ENCODE data around the gene SLC38A1.
"Not testable (repeated sequence)": the region's sequence is repeated elsewhere in the genome, so short reads cannot be mapped to it uniquely, and the experiment has no call there.

Gene SLC38A1

GRCh38 chr12:46164186-46164761 lies 104.6 kb downstream of the SLC38A1 start:
- no peak for DNase-seq (ENCODE audit: low read depth)

GRCh38 chr12:46162549-46163076 lies 106.2 kb downstream of the SLC38A1 start:
- DNase-seq (ENCODE audit: low read depth) = not testable (repeated sequence)

- no peak for DNase-seq (ENCODE audit: low read depth)
Measured at GRCh38 chr12:46160981-46161690, 107.7 kb downstream of the SLC38A1 start.

DNA sequence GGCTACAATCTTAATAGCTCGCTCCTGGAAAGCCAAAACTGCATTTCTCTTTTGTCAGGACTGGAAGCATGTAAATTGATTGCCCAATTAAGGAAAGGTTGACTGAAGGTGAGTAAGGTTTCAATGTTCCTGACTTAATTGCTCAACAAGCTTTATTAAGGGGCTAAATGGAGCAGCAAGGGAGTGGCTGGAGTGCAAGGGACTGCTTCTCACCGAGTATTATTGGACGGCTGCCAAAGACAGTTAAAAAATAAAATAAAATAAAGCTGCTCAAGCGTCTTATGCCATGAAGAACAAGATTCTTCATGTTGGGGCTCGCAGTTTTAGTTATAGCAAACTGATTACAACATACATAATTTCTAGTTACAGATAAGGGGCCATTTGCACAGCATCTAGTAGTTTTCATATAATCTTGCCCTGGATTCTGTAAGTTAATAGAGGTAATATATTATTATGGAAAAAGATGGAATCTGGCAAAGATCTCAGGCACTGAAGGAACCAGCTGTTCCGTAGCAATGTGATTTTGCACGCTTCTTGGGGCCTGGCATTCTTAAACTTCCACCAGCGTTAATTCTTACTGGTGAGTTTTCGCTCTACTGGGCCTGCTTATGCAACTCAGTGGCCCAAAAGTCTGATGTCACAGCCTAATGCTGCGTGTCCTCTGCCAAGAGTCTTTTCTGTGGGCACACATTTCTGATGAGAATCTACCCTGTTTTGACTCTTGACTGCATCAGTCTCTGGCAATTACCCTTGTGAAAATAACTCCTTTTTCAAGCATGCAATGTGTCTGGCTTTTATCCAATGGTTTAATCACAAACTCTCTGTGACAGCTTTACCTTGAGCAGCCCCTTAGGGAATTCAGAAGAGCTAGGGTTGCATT lies 108.5 kb downstream of the SLC38A1 start:
- DNase-seq (ENCODE audit: low read depth) = no peak

- no peak for DNase-seq (ENCODE audit: low read depth)
Measured at GRCh38 chr12:46159309-46159901, 109.4 kb downstream of the SLC38A1 start.

DNA sequence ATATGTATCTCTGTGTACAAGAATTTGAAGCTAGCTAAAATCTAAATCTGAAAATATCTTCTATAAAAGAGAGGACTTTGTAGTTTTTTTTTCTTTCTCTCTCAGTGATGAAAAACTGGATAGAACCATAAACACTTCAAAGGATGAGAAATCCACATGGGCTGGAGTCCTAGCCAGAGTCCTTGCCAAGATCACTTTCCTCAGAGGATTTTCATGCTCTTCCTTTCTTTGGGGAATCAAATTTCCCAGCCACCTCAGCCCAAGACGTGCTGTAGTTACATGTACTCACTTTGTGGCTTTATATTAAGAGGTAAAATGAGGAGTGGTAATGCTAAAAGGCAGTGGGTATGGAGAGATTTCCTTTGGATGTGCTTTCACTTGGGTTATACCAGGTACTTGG lies 110.3 kb downstream of the SLC38A1 start:
- no peak for DNase-seq (ENCODE audit: low read depth)

DNA sequence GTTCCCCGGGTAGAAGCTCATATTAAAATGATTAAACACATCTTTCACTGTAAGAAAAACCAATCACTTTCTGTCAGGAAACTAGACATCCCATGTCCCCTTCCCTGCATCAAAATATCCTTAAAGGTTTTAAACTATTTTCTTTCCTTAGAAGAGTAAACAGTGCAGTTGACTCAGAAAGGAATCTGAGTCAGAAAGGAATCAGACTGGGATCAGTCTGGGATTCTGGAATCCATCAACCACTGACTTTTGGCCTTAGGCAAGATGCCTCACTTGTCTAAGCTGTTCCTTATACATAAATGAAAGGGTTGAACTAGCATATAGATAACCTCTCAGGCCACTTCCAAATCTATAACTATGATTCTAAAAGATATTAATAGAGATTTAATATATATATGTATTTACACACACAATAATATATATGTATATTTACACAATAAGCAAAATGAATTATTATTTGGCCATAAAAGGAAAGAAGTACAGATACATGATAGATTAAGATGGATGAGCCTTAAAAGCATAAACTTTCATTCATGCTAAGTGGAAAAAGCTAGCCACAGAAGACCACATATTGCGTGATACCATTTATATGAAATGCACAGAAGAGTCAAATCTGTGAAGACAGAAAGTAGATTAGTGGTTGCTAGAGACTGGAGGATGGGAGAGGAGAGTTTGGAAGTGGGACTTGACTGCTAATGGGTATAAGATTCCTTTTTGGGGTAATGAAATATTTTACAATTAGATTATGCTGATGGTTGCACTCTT lies 114.4 kb downstream of the SLC38A1 start:
- DNase-seq (ENCODE audit: low read depth) = no peak

DNA sequence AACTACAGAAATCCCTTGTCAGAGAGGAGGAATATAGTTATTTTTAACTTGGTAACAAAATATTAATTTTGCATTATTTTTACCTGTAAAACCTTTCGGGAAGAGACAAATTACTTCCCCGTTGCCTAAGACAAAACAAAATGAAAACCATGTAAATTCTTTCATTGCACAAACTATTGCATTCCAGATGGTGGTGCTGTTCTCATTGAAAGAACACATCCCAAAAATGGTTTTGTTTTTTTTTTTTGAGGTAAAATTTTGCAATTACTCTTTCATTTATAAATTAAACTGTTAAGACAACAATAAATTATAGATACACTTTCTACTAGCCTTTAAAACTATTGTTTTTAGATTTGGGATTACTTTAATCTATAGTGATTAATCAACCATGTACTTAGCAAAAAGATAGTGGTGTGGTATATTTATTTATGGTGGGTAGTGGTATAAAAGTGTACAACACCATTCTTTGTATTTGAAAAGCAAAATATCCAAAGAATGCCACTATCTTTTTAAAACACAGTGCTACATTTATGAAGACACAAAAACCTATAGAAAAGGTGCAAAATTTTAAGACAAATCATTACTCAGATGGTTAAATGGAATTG lies 115.5 kb downstream of the SLC38A1 start:
- no peak for DNase-seq (ENCODE audit: low read depth)

GRCh38 chr12:46152456-46152855 lies 116.4 kb downstream of the SLC38A1 start:
- no peak for DNase-seq (ENCODE audit: low read depth)

GRCh38 chr12:46150735-46151134 lies 118.1 kb downstream of the SLC38A1 start:
- no peak for DNase-seq (ENCODE audit: low read depth)

GRCh38 chr12:46149905-46150304 lies 118.9 kb downstream of the SLC38A1 start:
- DNase-seq (ENCODE audit: low read depth) = no peak

GRCh38 chr12:46149079-46149464 lies 119.8 kb downstream of the SLC38A1 start:
- no peak for DNase-seq (ENCODE audit: low read depth)

DNA sequence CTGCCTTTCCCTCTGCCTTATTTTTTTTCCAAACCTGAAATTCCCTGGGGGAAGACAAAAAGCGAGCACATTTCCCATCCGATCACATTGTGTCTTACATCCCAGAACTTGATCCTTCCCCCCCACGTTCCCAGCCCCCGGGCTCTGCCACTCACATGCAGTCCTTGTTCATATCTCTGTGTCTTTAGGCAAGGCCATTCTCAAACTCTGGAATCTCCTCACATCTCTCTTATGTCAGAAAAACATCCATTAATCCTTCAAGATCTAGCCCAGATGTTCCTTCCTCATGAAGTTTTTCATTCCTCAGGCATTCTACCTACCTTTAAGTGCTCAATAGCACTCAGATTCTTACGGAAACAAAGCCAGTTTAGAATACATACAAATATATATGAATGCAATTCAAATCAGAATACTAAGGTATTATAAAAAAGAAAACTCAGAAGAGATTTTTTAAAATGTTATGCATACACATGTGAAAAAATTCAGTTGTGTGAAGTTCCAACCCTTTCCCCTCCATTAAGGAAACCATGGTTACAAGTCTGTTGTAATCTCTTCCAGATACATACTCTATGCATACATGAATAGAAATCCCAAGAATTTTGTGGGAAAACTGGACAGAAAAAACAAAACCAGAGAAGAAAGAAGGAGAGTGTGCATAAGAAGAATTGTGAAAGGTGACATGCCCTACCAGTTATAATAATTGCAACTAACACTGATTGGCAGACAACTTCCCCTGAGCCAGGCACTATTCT lies 120.3 kb downstream of the SLC38A1 start:
- DNase-seq (ENCODE audit: low read depth) = no peak

GRCh38 chr12:46147144-46147543 lies 121.7 kb downstream of the SLC38A1 start:
- DNase-seq (ENCODE audit: low read depth) = no peak

DNA sequence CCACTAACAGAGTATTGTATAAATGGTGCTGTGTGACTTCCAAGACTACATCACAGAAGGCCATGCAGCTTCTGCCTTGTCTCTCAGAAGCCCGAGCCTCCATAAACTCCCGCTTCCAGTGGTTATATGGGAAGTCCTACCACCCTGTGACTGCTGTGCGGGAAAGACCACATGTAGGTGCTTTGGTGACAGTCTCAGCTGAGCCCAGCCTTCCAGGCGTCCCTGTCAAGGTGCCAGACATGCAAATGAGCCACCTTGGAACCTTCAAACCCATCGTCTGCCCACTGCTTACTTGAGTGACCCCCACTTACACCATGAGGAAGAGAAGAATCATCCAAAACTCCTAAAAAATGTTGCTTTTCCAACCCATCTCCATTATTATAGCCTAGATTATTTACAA lies 123.0 kb downstream of the SLC38A1 start:
- no peak for DNase-seq (ENCODE audit: low read depth)

- DNase-seq (ENCODE audit: low read depth) = no peak
Measured at GRCh38 chr12:46144433-46144832, 124.4 kb downstream of the SLC38A1 start.

- DNase-seq (ENCODE audit: low read depth) = no peak
Measured at GRCh38 chr12:46136249-46136648, 132.6 kb downstream of the SLC38A1 start.

- no peak for DNase-seq (ENCODE audit: low read depth)
Measured at GRCh38 chr12:46135750-46136149, 133.1 kb downstream of the SLC38A1 start.

GRCh38 chr12:46134852-46135251 lies 134.0 kb downstream of the SLC38A1 start:
- no peak for DNase-seq (ENCODE audit: low read depth)

- no peak for DNase-seq (ENCODE audit: low read depth)
Measured at GRCh38 chr12:46134205-46134811, 134.5 kb downstream of the SLC38A1 start.
